Activated effector memory CD4-positive, alpha-beta T cell treated with anti-CD3 and anti-CD28 coated beads, Interleukin-2, amount 50 U/mL, for 16 hours (primary cell): ENCODE results near the gene DCTN3.

Experiments used
- DNase-seq: peaks from one replicate; pipeline ENCODE4 v3.0.0-alpha.2; 2020

The DCTN3 gene

GRCh38 chr9:34615132-34615531 lies 5.2 kb downstream of the DCTN3 start:
- DNase-seq: no peak

- peak; percentile 90 for DNase-seq
These were observed 7.4 kb downstream of the DCTN3 start for GRCh38 chr9:34612788-34613390.

DNA sequence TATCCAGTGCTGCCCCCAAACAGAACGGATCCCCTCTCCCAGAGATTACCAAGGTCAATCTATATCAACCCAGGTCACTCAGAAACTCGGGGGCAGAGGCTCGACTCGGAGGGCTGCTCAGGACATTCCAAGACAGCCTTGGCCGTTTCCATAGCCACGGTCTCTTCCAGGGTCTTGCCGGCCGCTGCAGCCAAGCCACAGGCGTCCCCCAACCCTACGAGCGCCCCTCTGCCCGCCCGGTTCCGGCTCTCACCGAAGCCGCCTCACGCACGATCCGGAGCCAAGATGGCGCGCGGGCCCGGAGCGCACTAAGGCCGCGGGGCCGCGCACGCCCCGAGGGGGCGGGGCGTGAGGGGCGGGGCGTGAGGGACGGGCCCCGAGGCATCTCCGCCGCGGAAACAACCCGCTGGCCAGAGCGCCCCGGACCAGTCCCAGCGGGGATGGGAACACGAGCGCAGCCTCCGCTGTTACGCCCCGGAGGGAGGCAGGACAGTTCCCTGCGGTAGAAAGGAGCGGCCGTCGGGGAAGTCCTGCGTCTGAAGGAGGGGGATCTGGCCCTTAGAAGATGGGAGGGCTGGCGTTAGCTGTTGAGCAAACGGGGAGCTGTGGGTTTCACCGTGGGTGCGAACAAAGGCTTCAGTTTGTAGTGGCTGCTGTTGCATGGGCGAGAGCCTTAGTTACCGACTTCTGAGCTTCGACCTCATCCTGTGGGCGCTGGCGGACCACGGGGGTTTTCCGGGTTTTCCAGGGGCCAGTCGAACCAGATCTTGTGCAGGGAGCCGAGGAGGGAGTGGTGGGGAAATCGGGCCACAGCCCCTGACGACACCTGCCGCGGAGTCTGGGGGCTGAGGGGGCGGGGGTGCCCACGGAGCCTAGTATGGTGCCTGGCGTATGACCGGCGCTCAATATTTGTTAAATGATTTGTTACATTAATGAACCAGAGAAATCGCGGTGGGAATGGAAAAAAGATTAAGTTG lies 8.2 kb downstream of the DCTN3 start, which contains the start of gene RPP25L:
Gene RPP25L (minus strand): TSS at position 287 of the 977 bp plus-strand sequence. CDS start 801 bp downstream, outside the sequence.
- DNase-seq: peak; percentile 95

GRCh38 chr9:34611251-34611810 lies 9.0 kb downstream of the DCTN3 start:
- DNase-seq: no peak

- no peak for DNase-seq
These were observed 9.7 kb downstream of the DCTN3 start for GRCh38 chr9:34610434-34611206.

DNA sequence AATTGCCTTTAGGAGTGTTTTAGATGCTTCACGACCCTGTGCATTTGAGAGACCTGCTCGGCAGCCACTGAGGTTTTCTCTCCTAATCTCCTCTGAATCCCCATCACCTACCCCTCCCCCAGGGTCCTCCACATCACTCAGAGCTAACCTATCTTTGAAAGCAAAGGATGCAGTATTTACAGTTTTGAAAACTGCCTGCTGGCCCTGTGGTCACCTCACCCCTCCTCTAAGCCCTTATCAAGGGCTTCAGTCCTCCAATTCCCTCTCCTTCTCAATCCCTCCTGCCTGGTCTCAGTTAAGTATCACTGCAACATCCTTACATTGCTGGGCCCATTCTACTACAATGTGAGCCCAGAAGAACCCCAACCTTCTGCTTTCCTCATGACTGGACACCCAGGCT lies 13.0 kb downstream of the DCTN3 start:
- DNase-seq: no peak

- no peak for DNase-seq
These were observed 13.4 kb downstream of the DCTN3 start for GRCh38 chr9:34606905-34607304.

- no peak for DNase-seq
These were observed 14.1 kb downstream of the DCTN3 start for GRCh38 chr9:34606190-34606589.

DNA sequence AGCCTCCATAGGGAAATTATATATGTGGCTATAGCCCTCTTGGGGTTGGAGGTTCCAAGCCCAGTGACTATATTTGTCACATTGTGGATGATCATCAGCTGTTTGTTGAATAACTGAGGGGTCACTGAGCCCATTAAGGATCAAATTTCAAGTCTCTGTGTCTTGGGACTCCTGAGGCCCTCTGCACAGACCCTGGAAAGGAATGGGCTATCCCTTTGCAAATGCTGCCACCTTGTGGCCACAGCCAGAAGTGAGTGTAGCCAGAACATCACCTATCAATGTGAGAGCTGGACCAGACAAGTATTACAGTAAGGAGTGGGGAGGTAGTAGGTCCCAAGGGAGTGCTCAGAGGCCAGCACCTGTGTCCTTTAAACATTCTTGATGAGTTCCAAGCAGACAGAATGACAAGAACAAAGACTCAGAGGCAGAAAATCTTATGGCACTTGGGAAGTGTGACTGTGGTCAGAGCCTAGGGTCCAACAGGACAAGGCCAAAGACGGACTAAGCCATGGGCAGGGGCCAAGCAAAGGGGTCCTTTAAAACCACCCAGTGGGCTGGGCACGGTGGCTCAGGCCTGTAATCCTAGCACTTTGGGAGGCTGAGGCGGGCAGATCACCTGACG lies 16.6 kb downstream of the DCTN3 start:
- DNase-seq: peak; percentile 93

DNA sequence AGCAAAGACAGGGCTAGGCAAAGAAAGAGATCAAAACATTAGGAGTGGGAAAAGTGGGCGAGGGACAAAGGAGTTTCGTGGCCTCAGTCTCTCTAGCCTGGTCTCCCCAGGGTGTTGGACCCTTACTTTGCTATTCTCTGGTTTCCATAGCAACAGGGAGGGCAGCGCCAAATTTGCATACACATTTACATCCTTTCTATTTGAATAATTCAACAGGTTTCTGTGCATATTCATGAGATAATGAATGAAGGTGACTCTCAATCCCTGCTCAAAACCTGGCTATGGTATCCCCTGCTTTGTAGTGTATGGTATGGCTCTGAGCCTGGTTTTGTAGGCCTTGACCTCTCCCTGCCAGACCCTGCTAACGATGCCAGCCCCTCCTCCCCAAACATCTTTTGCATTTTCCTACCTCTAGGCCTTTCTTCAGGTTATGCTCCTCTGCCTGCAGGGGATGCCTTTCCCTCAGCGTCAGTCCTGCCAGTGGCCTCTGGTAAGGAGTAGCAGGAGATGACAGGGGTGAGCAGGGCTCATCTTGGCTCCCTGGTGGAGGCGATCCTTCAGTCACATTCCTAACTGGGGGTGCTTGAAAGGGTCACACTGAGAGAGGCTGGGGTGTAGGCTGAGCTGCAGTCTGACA lies 18.2 kb downstream of the DCTN3 start:
- no peak for DNase-seq

DNA sequence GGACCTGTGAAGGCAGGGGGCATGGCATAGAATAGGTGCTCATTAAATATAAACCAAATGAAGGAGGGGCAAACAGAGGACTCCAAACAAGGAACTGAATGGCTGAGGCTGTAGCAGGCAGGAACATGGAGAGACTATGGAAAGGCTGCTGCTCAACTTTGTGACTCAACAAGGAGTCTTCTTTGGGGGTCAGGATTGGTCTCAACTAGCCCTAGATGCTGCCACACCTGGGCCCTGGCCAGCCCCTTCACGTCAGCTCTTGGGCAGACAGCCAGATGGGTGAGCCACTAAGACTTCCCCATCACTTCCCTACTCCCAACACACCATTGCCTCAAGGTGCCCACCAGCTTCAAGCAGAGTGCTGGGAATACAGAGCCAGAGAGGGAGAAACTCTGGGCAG lies 19.4 kb downstream of the DCTN3 start:
- no peak for DNase-seq

- no peak for DNase-seq
These were observed 20.7 kb downstream of the DCTN3 start for GRCh38 chr9:34599546-34599945.

DNA sequence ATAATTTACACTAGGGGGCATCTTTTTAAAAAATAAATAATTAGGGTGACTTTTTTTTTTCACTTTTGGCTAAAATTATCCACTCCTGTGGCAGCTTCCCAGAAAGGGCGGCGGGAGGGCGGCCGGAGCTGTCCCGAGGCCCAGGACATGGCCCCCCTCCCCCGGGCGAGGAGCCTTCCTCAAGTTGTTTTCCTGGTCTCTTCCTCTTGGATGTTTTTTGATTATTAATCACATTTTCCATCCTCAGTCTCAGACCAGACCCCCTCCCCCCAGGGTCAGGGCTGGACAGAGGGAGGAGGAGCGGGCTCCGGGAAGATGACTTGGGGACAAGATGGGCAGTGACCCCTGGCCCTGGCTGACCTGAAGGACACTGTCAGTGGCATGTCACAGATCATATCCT lies 26.1 kb downstream of the DCTN3 start:
- DNase-seq: no peak

- DNase-seq: no peak
These were observed 27.2 kb downstream of the DCTN3 start for GRCh38 chr9:34592895-34593601.

DNA sequence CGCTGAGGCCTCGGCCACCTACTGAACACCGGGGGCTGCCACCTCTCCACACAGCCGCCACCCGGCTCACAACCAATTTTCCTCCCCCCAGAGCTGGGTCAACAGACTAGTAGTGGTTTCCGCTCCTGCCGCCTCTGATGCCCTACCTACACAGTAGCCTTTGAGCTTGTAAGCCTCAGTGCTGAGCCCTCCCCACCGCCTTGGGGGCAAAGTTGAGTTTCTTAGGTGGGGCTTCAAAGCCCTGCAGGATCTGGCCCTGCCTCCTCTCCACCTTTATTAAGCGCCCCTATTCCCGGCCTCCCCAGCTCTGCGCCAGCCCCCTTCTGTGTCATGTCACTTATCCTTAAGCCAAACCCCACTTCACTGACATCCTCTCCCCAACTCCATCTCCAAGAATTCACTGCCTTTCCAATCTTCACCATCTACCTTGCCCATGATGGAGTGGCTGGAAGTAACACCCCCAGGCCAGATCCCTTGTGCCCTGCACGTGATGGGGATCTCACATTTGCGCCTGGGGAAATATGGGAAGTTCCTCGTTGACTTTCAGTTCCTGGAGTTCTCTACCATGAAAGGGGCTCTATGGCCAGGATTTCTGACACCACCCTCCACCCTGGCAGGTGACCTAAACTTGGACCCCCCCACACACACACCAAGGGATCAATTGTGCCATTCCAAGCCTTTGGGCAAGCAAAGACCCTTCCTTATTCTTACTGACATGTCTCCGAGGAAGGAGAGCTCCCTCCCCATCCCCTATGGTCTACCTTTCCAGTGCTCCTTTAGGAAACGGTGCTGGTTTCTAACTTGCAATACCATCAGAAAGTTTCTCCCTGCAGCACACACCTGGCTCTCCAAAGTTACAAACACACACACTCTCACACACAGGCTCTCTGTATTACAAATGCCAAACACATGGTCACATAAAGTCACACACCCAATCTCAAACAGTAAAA lies 28.1 kb downstream of the DCTN3 start:
- DNase-seq: no peak

DNA sequence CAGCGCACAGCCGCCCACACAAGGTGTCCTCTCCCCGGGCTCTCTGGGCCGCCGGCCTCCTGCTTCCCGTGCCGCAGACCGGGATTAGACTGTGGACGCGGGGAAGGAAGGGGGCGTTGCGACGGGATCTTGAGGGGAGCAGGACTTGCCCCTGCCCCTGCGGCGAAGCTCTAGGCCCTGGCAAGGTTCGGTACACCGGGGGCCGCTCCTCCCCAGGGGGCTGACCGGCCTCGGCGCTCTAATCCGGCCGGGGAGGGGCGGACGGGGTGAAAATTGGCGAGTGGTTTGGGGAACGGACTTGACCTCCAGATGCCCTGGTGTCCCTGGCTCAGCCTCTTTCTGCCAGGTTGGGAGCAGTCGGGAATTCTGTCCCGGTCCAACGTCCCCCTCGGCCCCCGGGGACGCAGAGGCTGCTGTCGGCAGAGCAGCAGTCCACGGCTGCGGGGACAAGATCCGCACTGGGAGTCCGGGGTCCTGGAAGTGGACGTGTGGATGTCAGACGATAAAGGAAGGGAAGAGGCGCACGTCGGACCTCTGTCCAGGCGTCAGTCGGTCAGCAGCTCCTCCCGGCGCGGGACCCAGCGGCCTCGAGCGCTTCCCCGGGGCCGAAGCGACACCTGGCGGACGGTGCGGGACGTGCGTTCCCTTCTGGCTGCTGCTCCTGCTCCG lies 28.9 kb downstream of the DCTN3 start:
- peak; percentile 92 for DNase-seq

- no peak for DNase-seq
These were observed 29.7 kb downstream of the DCTN3 start for GRCh38 chr9:34590381-34591247.

DNA sequence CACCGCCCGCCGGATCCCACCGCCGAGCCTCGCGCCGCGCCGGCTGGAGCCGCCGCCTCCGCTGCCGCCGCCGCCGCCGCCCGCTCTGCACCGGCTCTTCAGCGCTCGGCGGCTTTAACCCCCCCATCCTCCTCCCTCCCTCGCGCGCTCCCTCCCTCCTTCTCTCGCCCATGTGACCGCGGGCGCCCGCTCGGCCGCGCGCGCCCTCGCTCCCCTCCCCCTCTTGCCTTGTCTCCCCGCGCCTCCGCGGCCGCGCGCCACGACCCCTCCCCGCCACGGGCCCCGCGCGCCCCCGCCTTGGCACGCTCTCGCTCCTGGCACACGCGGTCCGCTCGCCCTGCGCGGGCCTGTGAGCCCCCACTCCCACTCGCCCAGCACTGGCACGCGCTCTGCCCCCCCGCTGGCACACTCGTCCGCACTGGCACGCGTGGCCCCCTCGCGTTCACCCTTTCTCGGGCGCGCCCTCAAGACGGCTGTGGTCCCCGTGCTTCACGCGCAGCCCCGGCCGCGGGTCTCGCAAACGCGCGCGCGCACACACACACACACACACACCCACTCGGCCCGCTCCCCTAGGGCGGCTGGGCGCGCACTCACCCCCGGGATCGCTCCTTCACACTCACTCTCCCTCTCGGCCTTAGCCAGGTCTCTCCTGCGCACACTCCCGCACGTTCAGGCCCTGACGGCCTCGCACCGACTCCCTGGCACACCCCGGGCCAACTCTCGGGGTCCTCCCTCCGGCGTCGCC lies 30.5 kb downstream of the DCTN3 start, which contains the start of gene CNTFR:
Gene CNTFR (minus strand): TSS at position 89 of the 745 bp plus-strand sequence. CDS start 20,743 bp downstream, outside the sequence.
- no peak for DNase-seq
